Stimulated activated CD4-positive, alpha-beta T cell treated with anti-CD3 and anti-CD28 coated beads, TNF-alpha, amount 100 ng/mL, for 4 hours (primary cell): ENCODE measurements around the gene ZNF862.
A peak's percentile ranks its signal among the peaks of the same experiment; 100 is the strongest.

Experiments
- DNase-seq, 3 experiments: peaks; one replicate each; pipeline ENCODE4 v3.0.0-alpha.2; 2020; ENCODE audit warnings: low read depth in 3 of 3

Gene ZNF862

DNA sequence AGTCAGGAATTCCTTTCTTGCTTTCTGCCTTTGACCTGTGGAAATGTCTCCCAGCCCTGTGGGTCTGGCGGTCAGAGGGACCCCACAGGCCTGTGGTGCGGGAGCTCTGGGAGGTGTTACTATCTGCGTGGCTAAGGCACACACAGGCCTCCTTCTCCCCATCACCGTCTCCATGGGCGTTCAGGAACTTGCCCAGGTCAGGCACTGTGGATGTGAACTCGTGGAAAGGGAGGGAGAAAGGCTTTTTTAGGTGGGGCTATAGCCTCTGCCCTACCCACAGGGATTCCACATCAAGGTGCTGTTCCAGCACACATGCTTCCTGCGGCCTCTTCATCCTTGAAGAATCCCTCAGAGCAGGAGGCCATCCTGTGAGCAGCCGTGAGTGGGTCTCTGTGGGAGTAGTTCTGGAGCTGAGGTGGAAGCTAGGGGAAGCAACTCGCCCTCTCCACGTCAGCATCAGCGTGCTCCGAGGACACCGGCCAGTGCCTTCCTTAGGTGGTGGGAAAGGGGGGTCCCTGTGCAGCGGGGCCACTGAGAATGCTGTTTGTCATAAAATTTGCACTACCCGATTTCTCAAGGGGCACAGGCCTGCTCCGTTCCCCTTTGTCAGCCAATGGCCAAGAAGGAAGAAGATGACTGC lies 28.1 kb downstream of the ZNF862 start:
- DNase-seq: no peak

DNA sequence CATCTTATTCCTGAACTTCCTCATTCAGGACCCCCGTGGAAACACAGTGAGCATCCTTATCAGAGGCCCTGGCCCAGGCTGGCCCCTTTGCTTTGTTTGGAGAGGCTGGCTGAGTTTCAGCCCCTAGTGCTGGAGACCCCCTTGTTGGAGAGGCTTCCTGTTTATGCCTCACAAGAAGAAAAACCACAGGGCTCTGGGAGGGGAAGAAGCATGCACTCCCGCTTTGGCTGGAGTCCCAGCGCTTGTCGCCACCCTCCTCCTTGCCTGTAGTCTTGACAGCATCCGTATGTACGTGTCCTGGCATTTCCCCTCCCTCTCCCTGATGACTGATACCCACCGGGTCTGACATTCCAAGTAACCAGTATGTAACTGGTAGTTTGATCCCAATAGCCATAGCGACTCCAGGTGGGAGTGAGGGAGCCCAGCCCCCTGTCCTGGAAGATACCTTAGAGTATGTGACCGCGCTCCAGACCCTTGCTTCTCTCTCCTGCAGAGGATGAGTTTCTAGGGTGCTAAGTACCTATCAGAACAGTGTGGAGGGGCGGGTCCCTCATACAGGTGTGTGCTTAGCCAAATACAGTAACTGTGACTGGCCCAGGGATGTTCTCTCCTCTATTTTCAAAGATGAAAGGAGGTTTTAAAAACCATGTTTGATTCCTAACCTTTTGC lies 28.7 kb downstream of the ZNF862 start:
- DNase-seq: no peak

DNA sequence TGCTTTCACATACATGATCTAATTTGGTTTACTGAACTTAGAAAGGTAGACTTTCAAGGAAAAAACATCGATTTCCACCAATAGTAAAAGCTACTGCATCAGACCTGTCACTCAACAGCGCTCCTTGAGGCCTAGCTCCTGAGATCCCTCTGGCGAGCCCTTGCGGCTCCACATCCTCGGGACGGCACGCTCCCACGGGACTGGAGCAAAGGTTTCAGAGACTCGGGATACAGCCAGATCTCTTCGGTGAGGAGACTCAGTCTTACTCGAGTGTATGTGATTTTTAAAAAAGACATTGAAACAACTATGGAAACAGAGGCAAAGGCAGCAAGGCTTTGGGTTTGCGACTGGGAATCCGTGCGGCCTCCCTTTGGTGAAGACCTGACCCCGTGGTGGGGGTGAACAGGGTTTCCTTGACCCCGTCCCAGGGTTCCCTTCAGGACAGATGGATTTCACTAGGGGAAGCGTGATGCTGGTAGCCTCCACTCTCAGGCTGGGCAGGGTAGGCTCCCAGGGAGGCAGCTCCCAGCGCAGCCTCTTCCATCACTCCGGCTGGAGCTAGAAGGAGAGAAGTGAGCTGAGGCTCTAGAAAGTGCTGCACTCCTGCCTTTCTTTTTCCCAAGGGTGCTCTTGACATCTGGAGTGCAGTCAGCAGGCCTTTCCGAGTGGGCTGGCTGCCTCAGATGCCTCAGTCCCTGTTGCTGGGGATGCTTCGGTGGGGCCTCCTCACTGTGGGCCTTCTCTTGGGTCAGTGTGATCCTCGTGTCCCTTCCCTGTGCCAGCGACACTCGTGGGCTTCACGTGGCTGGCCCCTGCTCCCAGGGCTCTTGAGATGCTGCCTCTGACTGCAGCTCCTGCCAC lies 29.8 kb downstream of the ZNF862 start:
- no peak for DNase-seq

DNA sequence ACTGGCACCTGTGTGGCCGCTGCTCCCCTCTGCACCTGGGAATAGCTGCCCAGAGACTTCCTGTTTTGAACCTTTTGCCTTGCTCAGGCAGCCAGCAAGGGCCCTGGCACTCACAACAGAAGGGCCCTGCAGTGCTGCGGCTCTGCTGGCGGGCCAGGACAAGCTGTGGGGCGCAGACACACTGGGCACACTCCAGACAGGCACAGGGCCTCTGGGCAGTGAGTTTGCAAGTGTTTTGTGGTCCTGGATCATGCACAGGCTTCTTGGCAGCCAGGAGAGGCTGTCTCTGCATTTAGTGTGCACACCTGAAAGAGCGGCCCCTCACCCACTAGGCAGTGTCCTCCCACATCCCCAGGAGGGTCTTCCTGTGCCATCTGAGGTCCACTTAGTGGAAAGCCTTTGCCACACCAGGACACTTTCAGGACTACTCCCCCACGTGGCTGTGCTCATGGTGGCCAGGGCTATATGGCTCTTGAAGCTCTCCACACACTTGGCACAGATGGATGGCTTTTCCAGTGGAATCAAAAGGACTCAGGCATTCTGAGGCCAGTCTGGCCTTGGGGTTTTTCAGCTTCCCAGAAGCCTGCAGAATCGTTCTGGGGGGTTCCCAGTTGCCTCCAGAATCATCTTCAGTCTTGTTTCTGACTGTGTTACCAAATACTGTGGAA lies 30.6 kb downstream of the ZNF862 start:
- no peak for DNase-seq

DNA sequence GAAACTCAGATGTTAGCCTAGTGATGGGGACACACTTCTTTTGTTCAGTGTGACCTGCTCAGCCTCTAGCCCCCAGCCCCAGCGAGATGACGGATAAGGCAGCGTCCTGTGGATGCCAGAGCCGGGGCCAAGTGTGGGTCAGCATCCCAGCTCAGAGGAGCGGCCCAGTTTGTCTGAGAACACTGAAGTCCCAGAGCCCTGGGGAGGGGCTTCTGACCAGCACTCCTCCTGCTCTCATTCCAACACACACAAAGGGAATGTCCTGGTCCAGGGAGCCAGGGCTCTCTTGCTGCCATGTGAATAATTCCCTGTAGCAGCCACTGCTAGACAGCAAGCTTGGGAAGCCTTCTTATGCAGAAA lies 31.1 kb downstream of the ZNF862 start:
- DNase-seq: no peak

DNA sequence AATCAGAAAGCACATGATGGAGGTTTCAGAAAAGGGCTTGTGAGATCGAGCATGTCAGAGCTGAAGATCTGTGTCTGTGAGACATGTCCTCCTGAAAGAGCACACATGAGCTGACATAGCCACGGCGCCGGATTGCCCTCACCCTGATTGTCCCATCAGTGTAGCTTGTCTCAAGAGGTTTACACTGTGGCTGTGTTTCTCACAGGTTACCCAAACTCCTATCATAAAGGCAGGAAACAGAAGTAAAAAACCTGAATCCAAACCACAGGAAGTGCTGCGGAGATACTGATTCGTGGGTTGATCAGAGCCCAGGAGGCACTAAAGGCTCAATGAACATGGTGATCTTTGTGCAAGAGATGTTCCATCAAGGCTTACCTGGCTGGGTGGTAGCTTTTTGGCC lies 31.7 kb downstream of the ZNF862 start:
- DNase-seq: no peak

DNA sequence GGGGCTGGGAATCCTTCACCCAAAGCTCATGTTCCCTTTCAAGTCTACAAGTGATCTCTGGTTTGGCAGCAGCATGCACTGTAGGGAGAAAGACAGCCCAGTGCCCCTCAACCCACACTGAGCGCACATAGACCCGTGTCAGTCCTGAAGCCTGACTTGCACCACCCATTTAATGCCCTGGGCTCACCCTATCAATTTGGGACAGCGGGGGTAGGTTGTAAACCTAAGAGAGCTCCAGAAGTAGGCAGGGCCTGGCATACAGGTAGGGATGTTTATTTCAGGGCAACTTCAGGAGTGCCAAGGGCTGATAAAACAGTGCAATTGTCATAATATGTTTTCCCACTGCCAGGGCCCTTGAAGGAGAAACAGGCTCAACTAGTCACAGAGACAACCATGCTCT lies 32.1 kb downstream of the ZNF862 start:
- DNase-seq: no peak

DNA sequence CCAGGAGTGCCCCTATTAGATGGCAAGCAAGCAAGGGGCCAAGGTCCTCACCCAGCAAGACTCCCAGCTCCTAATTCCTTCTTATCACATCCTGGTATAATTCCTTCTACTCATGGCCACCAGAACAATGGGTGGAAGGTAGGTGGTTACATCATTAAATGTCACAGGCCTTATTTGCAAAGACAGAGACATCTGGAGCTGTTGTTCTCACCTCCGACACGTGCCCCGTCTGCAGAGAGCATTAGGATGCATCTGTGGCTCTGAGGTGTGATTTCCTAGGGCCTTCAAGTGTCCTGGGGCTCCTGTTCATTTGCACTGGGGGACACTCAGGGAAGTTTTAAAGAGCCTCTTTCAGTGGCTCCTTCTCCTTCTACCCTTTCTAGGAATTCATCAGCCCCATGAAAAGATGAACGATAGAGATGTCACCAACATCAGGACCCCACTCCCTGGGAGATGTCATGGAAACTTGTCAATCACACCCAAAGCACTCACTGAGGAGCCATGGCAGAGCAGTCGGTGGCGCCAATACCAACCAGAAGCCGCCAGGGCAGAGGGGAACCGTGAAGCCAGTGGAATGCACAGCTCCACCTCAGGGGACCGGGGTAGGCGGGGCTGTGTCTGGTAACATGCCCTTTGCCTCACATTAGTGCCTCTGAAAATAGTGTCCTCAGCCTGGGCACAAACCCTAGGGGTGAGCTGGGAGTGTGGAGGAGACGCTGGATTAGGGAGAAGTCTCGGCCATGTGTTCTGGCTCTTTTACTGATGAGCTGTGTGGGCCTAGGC lies 32.7 kb downstream of the ZNF862 start:
- no peak for DNase-seq

DNA sequence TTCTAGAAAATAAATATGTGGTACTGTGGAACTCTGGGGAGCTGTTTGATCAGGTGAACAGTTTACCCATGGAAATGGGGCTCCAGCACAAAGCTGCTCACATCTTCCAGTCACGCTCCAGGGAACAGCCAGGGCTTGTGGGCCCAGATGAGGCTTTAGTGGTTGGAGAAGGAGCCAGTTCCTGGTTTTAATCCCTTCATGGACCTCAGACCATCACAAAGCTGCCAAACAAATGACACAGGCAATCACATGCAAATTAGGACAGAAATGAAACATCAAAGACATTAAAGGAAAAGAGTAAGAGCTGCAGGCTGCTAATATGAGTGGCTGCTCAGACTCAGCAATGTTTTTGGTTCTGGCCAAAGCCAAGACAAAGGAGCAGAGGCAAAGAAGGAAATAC lies 33.4 kb downstream of the ZNF862 start:
- no peak for DNase-seq

DNA sequence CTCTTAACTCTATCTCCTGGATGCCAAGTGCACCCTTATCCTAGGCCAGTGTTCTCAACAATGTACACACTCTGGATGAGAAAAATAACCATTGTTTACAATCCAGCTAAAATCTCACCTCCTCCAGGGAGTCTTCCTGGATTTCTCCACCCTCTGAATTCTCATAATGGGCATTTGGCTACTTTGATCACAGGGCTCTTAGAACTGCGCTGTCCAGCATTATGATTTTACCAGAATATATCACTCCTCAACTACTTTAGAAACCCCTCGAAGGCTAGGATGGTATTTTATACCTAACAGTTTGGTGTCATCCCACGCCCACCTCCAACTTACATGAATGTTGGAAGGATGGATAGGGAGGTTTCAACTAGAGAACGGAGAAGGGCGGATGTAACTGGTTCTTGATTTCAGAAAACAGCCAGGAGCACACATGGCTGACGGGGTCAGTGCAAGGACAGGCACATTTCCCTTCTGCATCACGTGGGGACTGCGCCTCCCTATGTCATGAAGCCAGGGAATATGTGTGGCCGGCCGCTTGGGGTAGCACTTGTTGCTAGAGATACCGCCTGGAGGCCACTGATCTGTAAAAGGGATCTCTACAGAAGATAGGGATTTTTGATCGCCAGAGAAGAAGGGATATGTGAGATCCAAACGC lies 34.4 kb downstream of the ZNF862 start:
- DNase-seq: no peak

DNA sequence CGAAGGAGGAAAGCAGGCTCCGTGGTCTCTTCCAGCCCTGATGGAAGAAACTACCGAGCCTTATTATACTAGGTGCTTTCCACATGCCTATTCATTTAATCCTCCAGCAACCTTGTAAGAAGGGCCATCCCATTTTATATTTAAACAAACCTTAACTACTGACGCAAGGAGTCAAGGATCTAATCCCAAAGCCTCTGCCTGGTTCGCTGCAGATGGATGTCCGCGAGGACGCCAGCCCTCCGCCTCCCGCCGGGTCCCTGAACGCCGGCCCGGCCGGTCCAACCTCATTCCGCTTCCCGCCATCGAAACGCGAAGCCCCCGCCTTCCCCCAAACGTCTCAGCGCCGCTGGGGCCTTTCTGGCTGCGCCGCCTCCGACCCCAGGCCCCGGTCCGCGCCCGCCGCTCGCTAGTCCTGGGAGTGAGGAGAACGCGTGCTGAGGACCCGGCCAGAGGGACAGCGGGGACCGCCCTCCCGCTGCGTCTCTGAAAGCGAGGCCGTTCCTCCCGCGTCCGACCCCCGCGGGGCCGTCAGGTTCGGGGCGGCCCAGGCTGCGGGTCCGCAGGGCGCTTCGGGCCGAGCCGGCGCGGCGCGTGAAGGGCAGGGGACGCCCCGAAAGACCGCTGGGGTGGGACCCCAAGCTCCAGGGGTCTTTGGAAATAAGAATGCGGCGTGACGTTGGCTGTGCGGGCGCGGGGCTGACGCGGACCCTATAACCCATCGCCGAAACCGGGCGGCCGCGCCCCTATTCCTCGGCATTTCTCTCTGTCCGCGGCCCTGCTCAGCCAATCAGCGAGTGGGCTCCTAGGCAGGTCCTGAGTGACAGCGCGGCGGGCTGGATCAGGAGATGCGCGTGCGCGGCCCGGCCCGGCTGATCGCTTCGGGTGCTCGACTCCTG lies 35.1 kb downstream of the ZNF862 start, which contains the start of gene ATP6V0E2:
ATP6V0E2 (plus strand) TSS at position 896 of the 896 bp plus-strand sequence. CDS start 97 bp downstream, outside the sequence.
- peak; percentile 83 to 90 (median 87) for DNase-seq

DNA sequence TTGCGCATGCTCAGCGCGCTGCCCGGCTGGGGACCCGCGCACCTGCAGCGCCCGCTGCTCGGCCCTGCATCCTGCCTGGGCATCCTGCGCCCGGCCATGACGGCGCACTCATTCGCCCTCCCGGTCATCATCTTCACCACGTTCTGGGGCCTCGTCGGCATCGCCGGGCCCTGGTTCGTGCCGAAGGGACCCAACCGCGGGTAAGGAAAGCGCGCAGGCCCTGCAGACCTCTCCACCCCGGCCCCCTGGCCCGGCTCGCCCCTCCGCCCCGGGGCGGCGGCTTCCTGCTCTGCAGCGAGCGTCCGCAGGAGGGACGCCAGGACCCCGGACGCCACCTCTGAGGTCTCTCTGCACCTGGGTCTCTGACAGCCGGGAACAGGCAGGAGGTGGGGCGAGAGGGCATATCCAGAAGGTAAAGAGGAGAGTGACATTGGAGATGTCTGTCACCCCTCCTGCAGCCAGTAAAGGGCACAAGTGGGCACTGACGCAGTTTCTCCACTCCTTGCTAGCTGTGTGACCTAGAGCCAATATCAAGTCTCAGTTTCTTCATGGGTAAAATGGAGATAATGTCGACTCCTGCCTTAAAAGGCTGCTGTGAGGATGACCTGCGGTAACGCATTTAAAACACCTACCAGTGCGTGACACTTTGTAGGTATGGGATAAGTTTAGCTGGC lies 35.9 kb downstream of the ZNF862 start:
- no peak for DNase-seq

DNA sequence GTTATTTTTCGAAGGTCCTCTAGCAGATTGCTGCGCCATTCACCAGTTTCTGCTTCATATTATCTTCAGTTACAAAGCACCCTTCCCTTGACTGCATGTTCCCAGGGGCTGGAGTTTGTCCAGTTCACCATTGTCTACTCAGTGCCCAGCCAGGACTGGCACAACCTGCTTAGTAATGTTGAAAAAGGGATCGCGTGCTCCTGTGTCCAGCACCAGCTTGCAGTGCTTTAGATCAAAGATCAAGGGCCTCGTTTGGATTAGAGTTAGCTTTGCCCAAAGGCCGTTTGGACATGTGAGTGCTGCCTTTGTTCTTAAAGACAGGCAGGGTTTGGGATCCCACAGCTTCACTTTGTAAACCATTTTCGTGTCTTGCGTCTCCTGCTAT lies 36.5 kb downstream of the ZNF862 start:
- no peak for DNase-seq

DNA sequence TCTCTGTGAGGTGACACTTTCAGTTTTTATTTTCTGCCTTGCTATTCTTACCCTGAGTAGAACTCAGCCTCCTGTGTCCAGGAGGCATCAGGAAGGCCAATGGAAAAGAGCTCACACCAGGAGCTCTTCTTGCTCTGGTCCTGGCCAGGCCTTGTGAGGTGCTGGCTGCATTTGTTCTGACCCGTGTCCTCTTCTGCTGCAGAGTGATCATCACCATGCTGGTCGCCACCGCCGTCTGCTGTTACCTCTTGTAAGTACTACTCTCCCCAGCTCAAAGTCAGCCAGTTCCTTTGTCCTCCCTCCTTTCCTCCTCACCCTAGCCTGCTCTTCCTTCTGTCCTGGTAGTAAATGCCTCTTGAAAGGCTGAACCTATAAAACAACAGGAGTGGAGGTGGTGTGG lies 37.2 kb downstream of the ZNF862 start:
- no peak for DNase-seq

DNA sequence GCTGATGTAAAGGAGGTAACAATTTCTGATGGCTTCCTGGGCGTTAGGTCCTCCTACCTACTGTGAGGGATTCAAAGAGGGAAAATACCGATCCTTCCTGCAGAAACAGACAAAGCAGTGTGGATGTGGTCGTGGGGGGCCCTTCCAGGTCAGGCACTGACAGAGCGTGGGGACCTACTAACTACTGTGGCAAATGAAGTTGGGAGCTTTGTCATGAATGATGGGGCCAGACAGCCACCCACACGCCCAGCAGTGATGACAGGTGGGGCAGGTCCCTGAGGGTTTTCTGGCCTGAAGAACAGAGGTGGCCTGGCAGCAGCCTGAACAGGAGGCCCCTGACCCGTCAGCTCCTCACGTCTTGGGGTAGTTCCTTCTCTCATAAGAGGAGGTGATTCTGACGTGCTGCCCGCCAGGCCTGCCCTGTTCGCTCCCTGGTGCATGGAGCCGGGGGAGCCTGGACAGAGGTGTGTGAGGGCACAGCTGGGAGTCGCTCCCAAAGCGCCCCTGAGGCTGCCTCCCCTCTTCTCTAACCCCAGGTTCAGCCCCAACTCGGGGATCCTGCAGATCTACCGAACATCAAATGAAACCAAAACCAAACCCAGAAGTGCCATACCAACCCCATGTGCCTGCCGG lies 39.8 kb downstream of the ZNF862 start:
- DNase-seq: no peak

DNA sequence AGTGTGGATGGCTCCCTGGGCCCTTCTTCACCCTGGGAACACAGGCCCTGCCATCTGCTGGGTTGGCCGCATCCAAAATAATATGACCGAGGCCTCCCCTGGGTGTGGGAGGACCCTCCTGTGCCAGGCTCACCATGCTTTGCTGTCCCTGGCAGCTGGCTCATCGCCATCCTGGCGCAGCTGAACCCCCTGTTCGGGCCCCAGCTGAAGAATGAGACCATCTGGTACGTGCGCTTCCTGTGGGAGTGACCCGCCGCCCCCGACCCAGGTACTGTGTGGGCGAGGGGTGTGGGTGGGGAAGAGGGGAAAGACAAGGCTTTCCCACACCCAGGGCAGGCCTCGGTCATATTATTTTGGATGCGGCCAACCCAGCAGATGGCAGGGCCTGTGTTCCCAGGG lies 40.3 kb downstream of the ZNF862 start:
- DNase-seq: no peak

DNA sequence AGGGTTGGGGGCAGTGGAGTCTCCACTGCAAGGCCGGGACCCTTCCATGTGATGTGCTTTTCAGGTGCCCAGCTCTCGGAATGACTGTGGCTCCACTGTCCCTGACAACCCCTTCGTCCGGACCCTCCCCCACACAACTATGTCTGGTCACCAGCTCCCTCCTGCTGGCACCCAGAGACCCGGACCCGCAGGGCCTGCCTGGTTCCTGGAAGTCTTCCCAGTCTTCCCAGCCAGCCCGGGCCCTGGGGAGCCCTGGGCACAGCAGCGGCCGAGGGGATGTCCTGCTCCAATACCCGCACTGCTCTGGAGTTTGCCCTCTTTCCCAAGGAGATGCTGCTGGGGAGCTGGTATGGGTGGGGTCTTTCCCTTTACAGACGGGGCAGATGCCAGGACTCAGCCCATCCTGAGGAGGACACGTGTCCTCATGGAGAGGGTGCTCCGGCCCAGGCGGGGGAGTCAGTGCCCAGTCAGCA lies 41.1 kb downstream of the ZNF862 start:
- no peak for DNase-seq

DNA sequence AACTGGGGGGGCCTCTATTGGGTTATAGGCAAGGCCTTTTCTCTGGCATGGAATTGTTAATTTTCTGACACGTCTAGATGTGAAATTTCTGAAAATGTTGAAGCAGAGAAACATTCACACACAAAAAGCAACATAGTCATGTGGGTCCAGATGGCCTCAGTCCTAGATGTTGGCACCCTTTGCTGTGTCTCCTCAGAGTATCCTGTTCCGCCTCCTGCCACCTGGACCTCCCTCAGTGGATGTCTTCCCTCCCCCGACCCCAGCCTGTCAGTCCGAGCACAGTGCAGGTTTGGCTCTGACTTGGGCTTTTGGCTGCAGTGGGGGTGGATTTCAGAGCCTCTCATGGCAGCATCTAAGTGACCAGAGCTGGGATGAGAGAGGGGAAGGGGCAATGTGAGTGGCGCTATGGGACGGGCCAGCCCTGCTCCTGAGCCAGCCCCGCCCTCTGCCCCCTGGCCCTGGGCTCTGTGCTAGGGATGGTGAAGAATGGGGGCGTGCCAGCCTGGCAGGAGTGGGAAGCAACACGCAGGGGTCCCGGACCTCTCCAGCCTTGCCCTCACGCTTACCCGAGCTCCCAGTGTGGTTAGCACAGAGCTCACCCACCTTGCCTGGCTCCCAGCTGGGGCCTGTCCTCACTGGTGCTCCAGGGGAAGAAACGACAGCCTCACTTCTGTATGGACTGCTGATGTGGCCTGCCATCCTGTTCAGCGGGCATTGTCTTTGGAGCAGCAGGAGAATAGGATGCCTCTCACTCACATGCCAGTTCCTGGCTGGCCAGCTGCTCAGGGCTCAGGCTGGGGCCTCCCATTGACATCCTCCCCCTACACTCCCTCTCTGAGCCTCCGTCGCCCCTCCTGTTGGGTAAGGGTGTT lies 41.8 kb downstream of the ZNF862 start:
- DNase-seq: no peak
